ENCODE data around the gene UBAC1. TPM values are rescaled to one million over a fixed set of nuclear protein-coding genes. Genes with fewer than 3 reads are reported as not detected.
"Not testable (repeated sequence)": the region's sequence is repeated elsewhere in the genome, so short reads cannot be mapped to it uniquely, and the experiment has no call there.

Gene UBAC1
- total RNA-seq, 4 donors from 2014 or later: 48.6 to 61.4 (median 55.9) TPM

- Histone ChIP-seq H3K9me3 (peaks cover 0 to 9% (median 3%) of the 10 kb centered on the region in 4 donors), H3K4me3 (no peak overlapping the region), H3K27ac (no peak overlapping the region), H3K27me3 (no peaks in the 10 kb centered on the region), H3K4me1 (peaks cover 0 to 17% (median 0%) of the 10 kb centered on the region in 4 donors), H3K36me3 (no peaks in the 10 kb centered on the region)
- TF ChIP-seq POLR2A (IDR thresholded peaks at IDR 0.05) (no peak), CTCF (IDR thresholded peaks at IDR 0.05) (no peak), EP300 (IDR thresholded peaks at IDR 0.05) (no peak)
- no peak for DNase-seq (ENCODE audit: low spot score in 2 of 2)
- 74 to 77% methylated on average over 11 of the region's 11 CpGs for WGBS, 2 donors
Observed at GRCh38 chr9:135898634-135899407, 62.4 kb downstream of the UBAC1 start.

- TF ChIP-seq POLR2A (IDR thresholded peaks at IDR 0.05) (no peak), CTCF (IDR thresholded peaks at IDR 0.05) (no peak), EP300 (IDR thresholded peaks at IDR 0.05) (no peak)
- peaks cover 0 to 4% (median 0%) of the 10 kb centered on the region in 4 donors for H3K4me1 ChIP-seq
- no peak overlapping the region for H3K4me3 ChIP-seq
- no peaks in the 10 kb centered on the region for H3K27me3 ChIP-seq
- H3K36me3 ChIP-seq: no peaks in the 10 kb centered on the region
- peaks cover 0 to 9% (median 3%) of the 10 kb centered on the region in 4 donors for H3K9me3 ChIP-seq
- no peak overlapping the region for H3K27ac ChIP-seq
- DNase-seq (ENCODE audit: low spot score in 2 of 2): no peak
- WGBS, 2 donors: 86 to 92% methylated on average over 2 of the region's 2 CpGs
Observed at GRCh38 chr9:135896626-135897025, 64.5 kb downstream of the UBAC1 start.

GRCh38 chr9:135896205-135896604 lies 65.0 kb downstream of the UBAC1 start:
- Histone ChIP-seq H3K27me3 (no peaks in the 10 kb centered on the region), H3K4me1 (peaks cover 0 to 4% (median 0%) of the 10 kb centered on the region in 4 donors), H3K36me3 (no peaks in the 10 kb centered on the region), H3K4me3 (no peak overlapping the region), H3K27ac (no peak overlapping the region), H3K9me3 (peaks cover 0 to 9% (median 3%) of the 10 kb centered on the region in 4 donors)
- TF ChIP-seq POLR2A (IDR thresholded peaks at IDR 0.05): no peak
- no peak for TF ChIP-seq EP300 (IDR thresholded peaks at IDR 0.05)
- no peak for TF ChIP-seq CTCF (IDR thresholded peaks at IDR 0.05)
- whole genome bisulfite sequencing, 2 donors: 89 to 95% methylated on average over 3 of the region's 3 CpGs
- no peak for DNase-seq (ENCODE audit: low spot score in 2 of 2)

- H3K4me1 ChIP-seq: peaks cover 0 to 12% (median 0%) of the 10 kb centered on the region in 4 donors
- WGBS, 2 donors: 97 to 98% methylated on average over 4 of the region's 4 CpGs
- no peak for DNase-seq (ENCODE audit: low spot score in 2 of 2)
- no peak overlapping the region for H3K27ac ChIP-seq
- no peaks in the 10 kb centered on the region for H3K36me3 ChIP-seq
- no peak overlapping the region for H3K4me3 ChIP-seq
- no peak for TF ChIP-seq POLR2A (IDR thresholded peaks at IDR 0.05)
- no peak for TF ChIP-seq CTCF (IDR thresholded peaks at IDR 0.05)
- no peak for TF ChIP-seq EP300 (IDR thresholded peaks at IDR 0.05)
- H3K9me3 ChIP-seq: peaks cover 0 to 9% (median 3%) of the 10 kb centered on the region in 4 donors
- no peaks in the 10 kb centered on the region for H3K27me3 ChIP-seq
Observed at GRCh38 chr9:135895202-135895848, 65.8 kb downstream of the UBAC1 start.

GRCh38 chr9:135893104-135893503 lies 68.1 kb downstream of the UBAC1 start:
- DNase-seq (ENCODE audit: low spot score in 2 of 2): no peak
- no peak overlapping the region for H3K27ac ChIP-seq
- 96% methylated on average over 1 of the region's 1 CpG for WGBS, 2 donors
- H3K4me3 ChIP-seq: no peak overlapping the region
- no peaks in the 10 kb centered on the region for H3K36me3 ChIP-seq
- H3K27me3 ChIP-seq: no peaks in the 10 kb centered on the region
- peaks cover 0 to 9% (median 3%) of the 10 kb centered on the region in 4 donors for H3K9me3 ChIP-seq
- TF ChIP-seq POLR2A (IDR thresholded peaks at IDR 0.05) (no peak), EP300 (IDR thresholded peaks at IDR 0.05) (no peak), CTCF (IDR thresholded peaks at IDR 0.05) (no peak)
- peaks cover 0 to 34% (median 8%) of the 10 kb centered on the region in 4 donors for H3K4me1 ChIP-seq

GRCh38 chr9:135892327-135892726 lies 68.8 kb downstream of the UBAC1 start:
- not testable (repeated sequence) for H3K9me3 ChIP-seq; H3K27ac ChIP-seq; H3K36me3 ChIP-seq; DNase-seq (ENCODE audit: low spot score in 2 of 2); H3K4me3 ChIP-seq; H3K27me3 ChIP-seq
- 90 to 98% methylated on average over 6 of the region's 6 CpGs for WGBS, 2 donors
- H3K4me1 ChIP-seq: peaks cover 0 to 42% (median 15%) of the 10 kb centered on the region in 4 donors
